ENCODE data around the gene WDPCP.

Gene WDPCP

GRCh38 chr2:63525905-63526304 is 62.4 kb downstream of the WDPCP start:
- no peak for ATAC-seq
- no peak for TF ChIP-seq PATZ1 (CRISPR knock-in tag; IDR thresholded peaks at IDR 0.05; ENCODE audit: borderline replicate concordance)
- TF ChIP-seq ZNF565 (CRISPR knock-in tag; conservative IDR thresholded peaks at IDR 0.05; ENCODE audit: low read depth), result no peak
- no peak for TF ChIP-seq ZFP3 (CRISPR knock-in tag; IDR thresholded peaks at IDR 0.05)
- TF ChIP-seq PPARA (CRISPR knock-in tag; IDR thresholded peaks at IDR 0.05; ENCODE audit: borderline replicate concordance), result no peak
- TF ChIP-seq TCF4 (CRISPR knock-in tag; IDR thresholded peaks at IDR 0.05; ENCODE audit: borderline replicate concordance), result no peak
- no peak for TF ChIP-seq GLIS3 (CRISPR knock-in tag; IDR thresholded peaks at IDR 0.05)
- TF ChIP-seq POU6F1 (CRISPR knock-in tag; IDR thresholded peaks at IDR 0.05; ENCODE audit: borderline replicate concordance, low read depth), result no peak
- no peak for TF ChIP-seq ESRRG (CRISPR knock-in tag; IDR thresholded peaks at IDR 0.05)

- TF ChIP-seq ISL1 (CRISPR knock-in tag; IDR thresholded peaks at IDR 0.05) (no peak), SNAI2 (CRISPR knock-in tag; IDR thresholded peaks at IDR 0.05) (no peak), ESRRG (CRISPR knock-in tag; IDR thresholded peaks at IDR 0.05) (no peak), ARNTL (CRISPR knock-in tag; IDR thresholded peaks at IDR 0.05; ENCODE audit: borderline replicate concordance, low read depth) (no peak), CSDC2 (CRISPR knock-in tag; IDR thresholded peaks at IDR 0.05) (no peak), ZNF565 (CRISPR knock-in tag; conservative IDR thresholded peaks at IDR 0.05; ENCODE audit: low read depth) (no peak), RARB (CRISPR knock-in tag; IDR thresholded peaks at IDR 0.05) (no peak), PATZ1 (CRISPR knock-in tag; IDR thresholded peaks at IDR 0.05; ENCODE audit: borderline replicate concordance) (no peak)
- ATAC-seq, result no peak
Observed at GRCh38 chr2:63522950-63523349, 65.3 kb downstream of the WDPCP start.

- TF ChIP-seq ZNF70 (CRISPR knock-in tag; IDR thresholded peaks at IDR 0.05) (no peak), ZNF565 (CRISPR knock-in tag; conservative IDR thresholded peaks at IDR 0.05; ENCODE audit: low read depth) (no peak), ZC3H10 (CRISPR knock-in tag; IDR thresholded peaks at IDR 0.05) (no peak), ZNF8 (CRISPR knock-in tag; IDR thresholded peaks at IDR 0.05) (no peak), ISL1 (CRISPR knock-in tag; IDR thresholded peaks at IDR 0.05) (no peak), CSDC2 (CRISPR knock-in tag; IDR thresholded peaks at IDR 0.05) (no peak), POU6F1 (CRISPR knock-in tag; IDR thresholded peaks at IDR 0.05; ENCODE audit: borderline replicate concordance, low read depth) (no peak), OSR1 (CRISPR knock-in tag; IDR thresholded peaks at IDR 0.05) (no peak), PATZ1 (CRISPR knock-in tag; IDR thresholded peaks at IDR 0.05; ENCODE audit: borderline replicate concordance) (no peak), GLIS3 (CRISPR knock-in tag; IDR thresholded peaks at IDR 0.05) (no peak), TCF4 (CRISPR knock-in tag; IDR thresholded peaks at IDR 0.05; ENCODE audit: borderline replicate concordance) (no peak), CSRNP3 (CRISPR knock-in tag; IDR thresholded peaks at IDR 0.05) (no peak), SNAI2 (CRISPR knock-in tag; IDR thresholded peaks at IDR 0.05) (no peak)
- ATAC-seq, result no peak
Observed at GRCh38 chr2:63520793-63521192, 67.5 kb downstream of the WDPCP start.
